Thyroid gland (tissue), 4 donors: ENCODE results near the gene STK33.

Source experiments
- POLR2A ChIP-seq, 2 donors: fragments of 450-650 bp; IDR thresholded peaks; one replicate each; pipeline ENCODE4 v1.6.1; 2017; ENCODE audit warnings: antibody characterized with exemption in 2 of 2, mild to moderate bottlenecking in 2 of 2, moderate library complexity in 1 of 2
- TF ChIP-seq, protein P1 (sequence below), 6 experiments: fragments of 200-600 bp in 3 of 6; fragments of 450-650 bp in 3 of 6; sonication (generic) in 3 of 6; IDR thresholded peaks; one replicate each; pipeline ENCODE4 v1.5.1; 2016 to 2019; ENCODE audit warnings: antibody characterized with exemption in 6 of 6, mild to moderate bottlenecking in 2 of 6, inconsistent platforms in 1 of 6, moderate library complexity in 1 of 6

DNA sequence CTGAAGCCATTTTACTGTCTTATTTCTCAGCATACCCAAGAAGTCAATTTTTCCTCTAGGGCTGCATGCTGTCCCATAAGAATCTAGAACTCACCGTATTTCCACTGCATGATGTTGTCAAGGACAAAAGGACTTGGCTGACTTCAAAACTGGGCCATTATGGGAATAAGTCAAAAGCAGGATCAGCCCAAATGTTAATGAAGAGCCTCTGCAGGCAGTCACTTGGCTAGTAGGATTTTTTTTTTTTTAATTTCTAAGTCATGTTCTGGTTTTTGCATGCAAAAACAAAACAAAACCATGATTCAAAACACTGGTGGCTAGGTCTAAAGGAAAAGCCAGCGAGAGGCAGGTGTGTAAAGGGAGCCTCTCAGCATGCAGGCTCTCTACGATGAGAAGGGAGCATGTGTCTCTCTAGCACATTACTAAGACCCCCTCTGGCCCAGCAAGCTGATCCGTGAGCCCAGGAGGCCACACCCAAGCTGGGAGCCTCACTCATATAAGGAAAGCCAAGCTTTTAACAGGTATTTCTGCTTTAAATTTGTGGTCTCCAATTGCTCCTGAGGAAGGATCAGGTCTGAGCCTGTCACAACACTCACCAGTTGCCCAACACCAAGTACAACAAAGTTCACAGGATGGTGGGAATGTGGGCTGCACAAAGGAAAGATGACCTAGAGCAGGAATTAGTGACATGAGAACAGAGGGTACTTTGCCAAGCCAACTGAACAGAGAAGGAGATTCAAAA, 21.4 kb upstream of the STK33 start:
- TF ChIP-seq, protein P1, sequence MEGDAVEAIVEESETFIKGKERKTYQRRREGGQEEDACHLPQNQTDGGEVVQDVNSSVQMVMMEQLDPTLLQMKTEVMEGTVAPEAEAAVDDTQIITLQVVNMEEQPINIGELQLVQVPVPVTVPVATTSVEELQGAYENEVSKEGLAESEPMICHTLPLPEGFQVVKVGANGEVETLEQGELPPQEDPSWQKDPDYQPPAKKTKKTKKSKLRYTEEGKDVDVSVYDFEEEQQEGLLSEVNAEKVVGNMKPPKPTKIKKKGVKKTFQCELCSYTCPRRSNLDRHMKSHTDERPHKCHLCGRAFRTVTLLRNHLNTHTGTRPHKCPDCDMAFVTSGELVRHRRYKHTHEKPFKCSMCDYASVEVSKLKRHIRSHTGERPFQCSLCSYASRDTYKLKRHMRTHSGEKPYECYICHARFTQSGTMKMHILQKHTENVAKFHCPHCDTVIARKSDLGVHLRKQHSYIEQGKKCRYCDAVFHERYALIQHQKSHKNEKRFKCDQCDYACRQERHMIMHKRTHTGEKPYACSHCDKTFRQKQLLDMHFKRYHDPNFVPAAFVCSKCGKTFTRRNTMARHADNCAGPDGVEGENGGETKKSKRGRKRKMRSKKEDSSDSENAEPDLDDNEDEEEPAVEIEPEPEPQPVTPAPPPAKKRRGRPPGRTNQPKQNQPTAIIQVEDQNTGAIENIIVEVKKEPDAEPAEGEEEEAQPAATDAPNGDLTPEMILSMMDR (IDR thresholded peaks at IDR 0.05), result no peak
- TF ChIP-seq POLR2A (IDR thresholded peaks at IDR 0.05), result no peak
